Bronchial epithelial cell (primary cell): ENCODE measurements around the gene MAST4. TPM values are rescaled to one million over a fixed set of nuclear protein-coding genes. Genes with fewer than 3 reads are reported as not detected.
"Not testable (repeated sequence)": the region's sequence is repeated elsewhere in the genome, so short reads cannot be mapped to it uniquely, and the experiment has no call there.

Source experiments
- DNase-seq: peaks from one replicate; pipeline ENCODE4 v3.0.0-alpha.2; 2010; ENCODE audit warnings: low read depth
- FAIRE-seq: peaks from 2 replicates; lab custom pipeline; 2011; peaks lifted over from hg19 to GRCh38; lab: Jason Lieb, UNC
- H3K27me3 ChIP-seq: 2 replicates; pipeline ENCODE4 v1.5.1; 2011; ENCODE audit warnings: low read length; ENCODE audit not compliant: control insufficient read depth, insufficient read depth
- H3K36me3 ChIP-seq: 2 replicates; pipeline ENCODE4 v1.5.1; 2011; ENCODE audit warnings: low read length; ENCODE audit not compliant: control insufficient read depth, insufficient read depth
- H3K4me3 ChIP-seq: 2 replicates; pipeline ENCODE4 v1.5.1; 2011; ENCODE audit warnings: mild to moderate bottlenecking, low read depth, low read length, control low read depth
- total RNA-seq: library from RNA; depleted of rRNA; stranded (reverse); fragments of >200 nt; gene quantifications from 2 replicates; pipeline ENCODE4 v1.2.1, GENCODE V29; 2014
- TF ChIP-seq, protein P1 (sequence below): IDR thresholded peaks from 2 replicates; pipeline ENCODE4 v1.5.1; 2011; ENCODE audit warnings: mild to moderate bottlenecking, moderate library complexity, low read length, control low read depth, inconsistent platforms; ENCODE audit not compliant: insufficient read depth, severe bottlenecking

Gene MAST4
- total RNA-seq, 1 donor from 2014 or later, result 10.3 TPM

DNA sequence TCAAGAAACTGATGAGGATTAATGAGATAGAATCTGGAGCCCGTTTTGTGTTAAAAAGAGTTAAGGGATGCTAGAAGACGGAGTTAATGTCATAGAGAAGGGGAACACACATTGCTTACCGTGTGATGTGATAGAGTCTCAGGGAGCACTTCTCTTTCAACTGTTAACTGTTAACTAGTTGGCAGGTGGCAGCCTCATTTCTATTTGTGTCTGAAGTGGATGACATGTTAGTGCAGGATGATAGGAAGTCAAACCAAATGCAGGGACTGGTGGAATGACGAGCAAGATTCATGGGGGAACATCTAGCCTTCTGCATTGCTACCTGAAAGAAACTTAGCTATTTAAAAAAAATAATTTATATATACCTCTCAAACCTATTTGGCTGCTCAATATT lies 222.7 kb downstream of the MAST4 start:
- DNase-seq (no peak), FAIRE-seq (no peak)
- Histone ChIP-seq H3K4me3 (no peak overlapping the region), H3K27me3 (no peaks in the 10 kb centered on the region), H3K36me3 (no peaks in the 10 kb centered on the region)
- TF ChIP-seq, protein P1, sequence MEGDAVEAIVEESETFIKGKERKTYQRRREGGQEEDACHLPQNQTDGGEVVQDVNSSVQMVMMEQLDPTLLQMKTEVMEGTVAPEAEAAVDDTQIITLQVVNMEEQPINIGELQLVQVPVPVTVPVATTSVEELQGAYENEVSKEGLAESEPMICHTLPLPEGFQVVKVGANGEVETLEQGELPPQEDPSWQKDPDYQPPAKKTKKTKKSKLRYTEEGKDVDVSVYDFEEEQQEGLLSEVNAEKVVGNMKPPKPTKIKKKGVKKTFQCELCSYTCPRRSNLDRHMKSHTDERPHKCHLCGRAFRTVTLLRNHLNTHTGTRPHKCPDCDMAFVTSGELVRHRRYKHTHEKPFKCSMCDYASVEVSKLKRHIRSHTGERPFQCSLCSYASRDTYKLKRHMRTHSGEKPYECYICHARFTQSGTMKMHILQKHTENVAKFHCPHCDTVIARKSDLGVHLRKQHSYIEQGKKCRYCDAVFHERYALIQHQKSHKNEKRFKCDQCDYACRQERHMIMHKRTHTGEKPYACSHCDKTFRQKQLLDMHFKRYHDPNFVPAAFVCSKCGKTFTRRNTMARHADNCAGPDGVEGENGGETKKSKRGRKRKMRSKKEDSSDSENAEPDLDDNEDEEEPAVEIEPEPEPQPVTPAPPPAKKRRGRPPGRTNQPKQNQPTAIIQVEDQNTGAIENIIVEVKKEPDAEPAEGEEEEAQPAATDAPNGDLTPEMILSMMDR, result no peak

GRCh38 chr5:66820630-66821207 lies 224.5 kb downstream of the MAST4 start:
- FAIRE-seq, result no peak

GRCh38 chr5:66821688-66822429 lies 225.7 kb downstream of the MAST4 start:
- Histone ChIP-seq H3K36me3 (no peaks in the 10 kb centered on the region), H3K27me3 (no peaks in the 10 kb centered on the region), H3K4me3 (no peak overlapping the region)
- TF ChIP-seq, protein P1, result no peak
- peak; percentile 13 for DNase-seq
- no peak for FAIRE-seq

More at GRCh38 chr5:66820630-66821207, 224.5 kb downstream of the MAST4 start:
- H3K36me3 ChIP-seq, result no peaks in the 10 kb centered on the region
- no peak overlapping the region for H3K4me3 ChIP-seq
- DNase-seq, result no peak
- TF ChIP-seq, protein P1, result no peak
- no peaks in the 10 kb centered on the region for H3K27me3 ChIP-seq

GRCh38 chr5:66822906-66823305 lies 226.7 kb downstream of the MAST4 start:
- DNase-seq, H3K4me3 ChIP-seq, H3K27me3 ChIP-seq, H3K36me3 ChIP-seq: not testable (repeated sequence)
- FAIRE-seq, result peak; percentile 18

DNA sequence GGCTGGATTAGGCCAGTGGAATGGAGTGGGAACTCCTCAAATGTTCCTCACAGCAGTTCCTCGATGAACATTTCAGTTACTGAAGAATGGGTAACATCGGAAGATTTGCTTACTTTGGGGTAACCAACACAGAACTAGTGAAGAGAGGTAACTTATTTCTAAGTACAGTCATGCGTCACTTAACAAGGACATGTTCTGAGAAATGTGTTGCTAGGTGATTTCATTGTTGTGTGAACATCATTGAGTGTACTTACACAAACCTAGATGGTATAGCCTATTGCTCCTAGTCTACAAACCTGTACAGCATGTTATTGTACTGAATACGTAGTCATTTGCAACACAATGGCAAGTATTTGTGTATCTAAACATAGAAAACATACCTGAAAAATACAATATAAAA lies 228.3 kb downstream of the MAST4 start:
- Histone ChIP-seq H3K27me3 (no peaks in the 10 kb centered on the region), H3K4me3 (no peak overlapping the region), H3K36me3 (no peaks in the 10 kb centered on the region)
- no peak for DNase-seq
- TF ChIP-seq, protein P1, result no peak
- FAIRE-seq, result no peak

GRCh38 chr5:66826263-66826662 lies 230.1 kb downstream of the MAST4 start:
- Histone ChIP-seq H3K27me3 (no peaks in the 10 kb centered on the region), H3K36me3 (no peaks in the 10 kb centered on the region), H3K4me3 (no peak overlapping the region)
- no peak for FAIRE-seq
- no peak for DNase-seq
- TF ChIP-seq, protein P1, result no peak
